H1 (cell line): ENCODE results near the gene GFY. TPM values are rescaled to one million over a fixed set of nuclear protein-coding genes. Genes with fewer than 3 reads are reported as not detected.

Experiments
- BCL11A ChIP-seq, 2 experiments: IDR thresholded peaks; one replicate each; pipeline ENCODE4 v1.6.1; 2011; ENCODE audit warnings: low read depth in 2 of 2, low read length in 2 of 2, mild to moderate bottlenecking in 2 of 2
- CREB1 ChIP-seq: IDR thresholded peaks from 2 replicates; pipeline ENCODE4 v1.6.1; 2012; ENCODE audit warnings: inconsistent platforms
- KDM4A ChIP-seq: IDR thresholded peaks from one replicate; pipeline ENCODE4 v1.7.1; 2012; ENCODE audit warnings: low read depth, mild to moderate bottlenecking, moderate library complexity, low read length, inconsistent platforms; ENCODE audit not compliant: severe bottlenecking
- MAFK ChIP-seq: IDR thresholded peaks from 2 replicates; pipeline ENCODE4 v1.6.1; 2012; ENCODE audit warnings: low read depth, mild to moderate bottlenecking, improper control_type of control experiment, low read length
- SAP30 ChIP-seq: fragments of 300-600 bp; sonication (generic); IDR thresholded peaks from 2 replicates; pipeline ENCODE4 v1.7.1; 2012; ENCODE audit warnings: low read length, moderate library complexity, mild to moderate bottlenecking, inconsistent platforms; ENCODE audit not compliant: insufficient read depth, insufficient replicate concordance
- SP1 ChIP-seq: IDR thresholded peaks from 2 replicates; pipeline ENCODE4 v1.6.1; 2011; ENCODE audit warnings: low read depth, low read length
- SRF ChIP-seq: IDR thresholded peaks from 2 replicates; pipeline ENCODE4 v1.6.1; 2011; ENCODE audit warnings: mild to moderate bottlenecking, low read depth, low read length, moderate library complexity
- TEAD4 ChIP-seq: IDR thresholded peaks from 2 replicates; pipeline ENCODE4 v1.6.1; 2012; ENCODE audit warnings: low read depth, low read length, inconsistent platforms, mixed read lengths
- polyA plus RNA-seq, 7 experiments: library from polyadenylated mRNA; depleted of rRNA in 3 of 7; stranded (reverse) in 5 of 7; unstranded in 2 of 7; fragments of >200 nt in 5 of 7; fragments of 200-250 nt in 2 of 7; gene quantifications; 1 replicate in 5 of 7; 2 replicates in 1 of 7; 4 replicates in 1 of 7; pipeline versions ENCODE4 v1.2.1 to v1.2.3, GENCODE V29; 2011 to 2013; ENCODE audit warnings: missing spikeins in 2 of 7, mixed read lengths in 2 of 7
- total RNA-seq: library from RNA; stranded (reverse); fragmentation: NEBNext Ultra II Directional; extraction: Animal tissue kit (Norgen Biotek cat#: 25700); gene quantifications from 2 replicates; pipeline ENCODE4 v1.2.1, GENCODE V29; 2021
- TF ChIP-seq, protein P1 (sequence below), 3 experiments: IDR thresholded peaks; 1 replicate in 2 of 3; 2 replicates in 1 of 3; pipeline versions ENCODE4 v1.5.1 to v1.6.1; 2011; ENCODE audit warnings: low read length in 3 of 3, mild to moderate bottlenecking in 3 of 3, inconsistent platforms in 2 of 3, low read depth in 1 of 3, moderate library complexity in 1 of 3; ENCODE audit not compliant: insufficient read depth in 1 of 3; ENCODE audit errors: control extremely low read depth in 1 of 3

Gene GFY
- total and polyA plus RNA-seq, 2 of the 8 experiments (the other 6 are each of a cell fraction or from before 2014, with no cell fraction given) = 0.68 to 0.93 TPM

- TF ChIP-seq, protein P1, sequence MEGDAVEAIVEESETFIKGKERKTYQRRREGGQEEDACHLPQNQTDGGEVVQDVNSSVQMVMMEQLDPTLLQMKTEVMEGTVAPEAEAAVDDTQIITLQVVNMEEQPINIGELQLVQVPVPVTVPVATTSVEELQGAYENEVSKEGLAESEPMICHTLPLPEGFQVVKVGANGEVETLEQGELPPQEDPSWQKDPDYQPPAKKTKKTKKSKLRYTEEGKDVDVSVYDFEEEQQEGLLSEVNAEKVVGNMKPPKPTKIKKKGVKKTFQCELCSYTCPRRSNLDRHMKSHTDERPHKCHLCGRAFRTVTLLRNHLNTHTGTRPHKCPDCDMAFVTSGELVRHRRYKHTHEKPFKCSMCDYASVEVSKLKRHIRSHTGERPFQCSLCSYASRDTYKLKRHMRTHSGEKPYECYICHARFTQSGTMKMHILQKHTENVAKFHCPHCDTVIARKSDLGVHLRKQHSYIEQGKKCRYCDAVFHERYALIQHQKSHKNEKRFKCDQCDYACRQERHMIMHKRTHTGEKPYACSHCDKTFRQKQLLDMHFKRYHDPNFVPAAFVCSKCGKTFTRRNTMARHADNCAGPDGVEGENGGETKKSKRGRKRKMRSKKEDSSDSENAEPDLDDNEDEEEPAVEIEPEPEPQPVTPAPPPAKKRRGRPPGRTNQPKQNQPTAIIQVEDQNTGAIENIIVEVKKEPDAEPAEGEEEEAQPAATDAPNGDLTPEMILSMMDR (IDR thresholded peaks at IDR 0.05; ENCODE audit: control extremely low read depth in 1 of 3, insufficient read depth in 1 of 3, low read depth in 1 of 3, low read length in 3 of 3) = no peak
- TF ChIP-seq SAP30 (no peak), TEAD4 (no peak), SP1 (no peak), SRF (no peak), MAFK (no peak), BCL11A (IDR thresholded peaks at IDR 0.05; ENCODE audit: low read depth in 2 of 2, low read length in 2 of 2) (no peak), KDM4A (no peak), CREB1 (no peak)
Observed at GRCh38 chr19:49415102-49415809, 9.9 kb upstream of the GFY start (continued).
